Ascending aorta (tissue), 2 donors: ENCODE data around the gene TM2D1. TPM values are rescaled to one million over a fixed set of nuclear protein-coding genes. Genes with fewer than 3 reads are reported as not detected.

Experiments
- DNase-seq, 2 donors: peaks; one replicate each; pipeline ENCODE4 v3.0.0-alpha.2; 2019; ENCODE audit warnings: low spot score in 2 of 2
- H3K27ac ChIP-seq, 2 donors: fragments of 200-600 bp; sonication (generic); one replicate each; pipeline ENCODE4 v1.5.1; 2016 to 2017; ENCODE audit warnings: mild to moderate bottlenecking in 1 of 2
- H3K27me3 ChIP-seq: fragments of 200-600 bp; sonication (generic); one replicate; pipeline ENCODE4 v1.5.1; 2017
- H3K36me3 ChIP-seq, 2 donors: fragments of 200-600 bp; sonication (generic); one replicate each; pipeline ENCODE4 v1.5.1; 2016
- H3K4me1 ChIP-seq, 2 donors: fragments of 200-600 bp; sonication (generic); one replicate each; pipeline ENCODE4 v1.5.1; 2016 to 2017; ENCODE audit warnings: mild to moderate bottlenecking in 1 of 2
- H3K4me3 ChIP-seq, 2 donors: fragments of 200-600 bp; sonication (generic); one replicate each; pipeline ENCODE4 v1.5.1; 2016 to 2017; ENCODE audit warnings: mild to moderate bottlenecking in 1 of 2
- H3K9me3 ChIP-seq, 2 donors: fragments of 200-600 bp; sonication (generic); one replicate each; pipeline ENCODE4 v1.5.1; 2016
- intact Hi-C: fragments of 100-400 bp; cut with DNase I; formaldehyde crosslinking; loops from one replicate; pipeline ENCODE4 v1.15.1; 2023
- total RNA-seq: library from RNA; depleted of rRNA; stranded (reverse); fragments of >200 nt; gene quantifications from one replicate; pipeline ENCODE4 v1.1.0, GENCODE V29; 2016
- TF ChIP-seq, protein P1 (sequence below), 3 experiments: fragments of 200-600 bp in 2 of 3; fragments of 450-650 bp in 1 of 3; sonication (generic) in 2 of 3; IDR thresholded peaks; one replicate each; pipeline ENCODE4 v1.5.1; 2016 to 2019; ENCODE audit warnings: antibody characterized with exemption in 3 of 3, mild to moderate bottlenecking in 1 of 3, moderate library complexity in 1 of 3

TM2D1 gene
- total RNA-seq: 43.2 TPM

DNA sequence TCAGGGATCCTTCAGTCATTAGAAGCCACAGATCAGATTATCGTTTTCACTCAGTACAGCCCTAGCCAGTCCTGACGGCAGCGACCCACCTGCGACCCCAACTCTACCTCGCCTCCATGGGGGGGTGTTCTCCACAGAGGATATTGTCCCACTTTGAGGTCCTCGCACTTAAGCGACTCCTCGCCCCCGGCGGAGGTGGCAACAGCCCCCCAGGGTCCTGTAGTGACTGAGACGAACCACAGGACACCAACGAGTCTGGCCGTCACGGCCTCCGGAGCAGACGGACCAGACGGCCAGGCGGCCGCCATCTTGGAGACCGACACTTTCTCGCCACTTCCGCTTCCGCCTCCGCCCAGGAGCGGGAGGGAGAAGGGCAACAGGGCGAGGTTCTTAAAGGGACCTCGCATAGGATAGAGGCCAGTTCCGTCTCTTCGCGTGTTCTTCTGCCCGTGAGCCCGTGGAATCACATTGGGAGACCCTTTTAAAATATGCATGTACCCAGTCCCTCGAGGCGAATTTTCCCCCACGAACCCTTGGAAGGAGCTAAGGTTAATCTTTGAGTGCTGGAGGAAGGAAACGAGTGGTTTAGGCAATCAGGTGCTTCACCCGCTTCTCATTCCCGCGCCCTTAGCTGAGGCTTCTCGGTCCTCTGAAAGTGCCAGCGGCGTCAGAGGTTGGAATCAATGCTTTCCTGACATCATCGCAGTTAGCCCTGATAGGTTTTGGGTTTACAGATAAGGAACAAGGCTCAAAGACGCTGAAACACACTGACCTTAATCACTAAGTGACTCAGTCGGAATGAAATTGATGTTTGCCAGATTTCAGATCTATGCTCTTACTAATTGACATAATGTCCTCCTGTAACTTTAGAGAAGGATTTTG, at the start of gene TM2D1:
TSS of gene TM2D1 (minus strand) at position 329 of the 882 bp plus-strand sequence. CDS start at position 308, 21 bp downstream.
- TF ChIP-seq, protein P1, sequence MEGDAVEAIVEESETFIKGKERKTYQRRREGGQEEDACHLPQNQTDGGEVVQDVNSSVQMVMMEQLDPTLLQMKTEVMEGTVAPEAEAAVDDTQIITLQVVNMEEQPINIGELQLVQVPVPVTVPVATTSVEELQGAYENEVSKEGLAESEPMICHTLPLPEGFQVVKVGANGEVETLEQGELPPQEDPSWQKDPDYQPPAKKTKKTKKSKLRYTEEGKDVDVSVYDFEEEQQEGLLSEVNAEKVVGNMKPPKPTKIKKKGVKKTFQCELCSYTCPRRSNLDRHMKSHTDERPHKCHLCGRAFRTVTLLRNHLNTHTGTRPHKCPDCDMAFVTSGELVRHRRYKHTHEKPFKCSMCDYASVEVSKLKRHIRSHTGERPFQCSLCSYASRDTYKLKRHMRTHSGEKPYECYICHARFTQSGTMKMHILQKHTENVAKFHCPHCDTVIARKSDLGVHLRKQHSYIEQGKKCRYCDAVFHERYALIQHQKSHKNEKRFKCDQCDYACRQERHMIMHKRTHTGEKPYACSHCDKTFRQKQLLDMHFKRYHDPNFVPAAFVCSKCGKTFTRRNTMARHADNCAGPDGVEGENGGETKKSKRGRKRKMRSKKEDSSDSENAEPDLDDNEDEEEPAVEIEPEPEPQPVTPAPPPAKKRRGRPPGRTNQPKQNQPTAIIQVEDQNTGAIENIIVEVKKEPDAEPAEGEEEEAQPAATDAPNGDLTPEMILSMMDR (IDR thresholded peaks at IDR 0.05): peak in 1 of 3 experiments; percentile 4
- intact Hi-C loops: loop anchor here (1.0 to 10.0 kb wide), 4 partner anchors 17 to 670 kb away; partner anchors contain the start of gene PATJ
- Histone ChIP-seq H3K36me3 (peaks cover 3 to 7% of the 10 kb centered on the region in 2 donors), H3K27ac (peak within 1 kb of the TSS; percentile 89 to 96), H3K4me1 (peaks cover 6 to 12% of the 10 kb centered on the region in 2 donors), H3K9me3 (no peaks in the 10 kb centered on the region), H3K4me3 (peak within 1 kb of the TSS; percentile 79 to 81), H3K27me3 (no peaks in the 10 kb centered on the region)
- DNase-seq: peak; percentile 55 to 95

DNA sequence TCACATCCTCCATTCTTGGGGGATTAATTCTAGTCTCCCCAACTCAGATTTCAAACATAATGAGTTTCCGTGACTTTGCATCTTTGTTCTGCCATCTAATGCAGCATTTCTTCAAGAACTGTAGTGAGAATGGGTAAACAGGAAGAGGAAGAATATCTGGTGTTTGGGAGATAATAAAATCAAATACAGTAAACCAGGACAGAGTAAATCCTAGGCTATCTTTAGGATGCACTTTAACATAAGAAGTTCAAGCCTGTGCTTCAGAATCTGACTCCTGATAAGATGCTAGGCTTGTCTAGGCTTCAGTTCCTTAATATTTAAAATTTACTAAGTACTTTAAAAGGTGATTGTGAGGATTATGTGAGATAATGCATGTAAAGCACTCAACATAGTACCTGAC, 45.2 kb upstream of the TM2D1 start:
- Histone ChIP-seq H3K27me3 (no peaks in the 10 kb centered on the region), H3K4me3 (no peak overlapping the region), H3K9me3 (no peaks in the 10 kb centered on the region), H3K4me1 (no peaks in the 10 kb centered on the region), H3K36me3 (peaks cover 3 to 29% of the 10 kb centered on the region in 2 donors), H3K27ac (no peak overlapping the region)
- TF ChIP-seq, protein P1 (IDR thresholded peaks at IDR 0.05): no peak
- intact Hi-C loops: no loop called here
- DNase-seq: no peak

DNA sequence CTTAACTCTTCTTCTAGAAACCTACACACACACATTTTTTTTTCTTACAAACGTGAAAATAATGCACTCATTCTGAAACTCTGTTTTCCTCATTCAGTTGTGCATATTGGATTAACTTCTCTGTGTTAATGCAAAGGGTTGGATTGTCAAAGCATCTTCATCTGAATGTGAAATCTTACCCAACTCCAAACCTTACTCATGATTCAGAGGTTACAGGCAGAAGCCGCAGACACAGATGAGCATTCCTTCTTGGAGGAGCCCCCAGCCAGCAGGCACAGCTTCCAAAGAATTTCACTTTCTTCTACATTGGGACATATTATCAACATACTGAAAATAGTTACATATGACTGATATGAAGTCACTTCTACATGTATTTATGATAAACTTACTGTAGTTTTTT, 33.0 kb upstream of the TM2D1 start:
- DNase-seq: no peak

DNA sequence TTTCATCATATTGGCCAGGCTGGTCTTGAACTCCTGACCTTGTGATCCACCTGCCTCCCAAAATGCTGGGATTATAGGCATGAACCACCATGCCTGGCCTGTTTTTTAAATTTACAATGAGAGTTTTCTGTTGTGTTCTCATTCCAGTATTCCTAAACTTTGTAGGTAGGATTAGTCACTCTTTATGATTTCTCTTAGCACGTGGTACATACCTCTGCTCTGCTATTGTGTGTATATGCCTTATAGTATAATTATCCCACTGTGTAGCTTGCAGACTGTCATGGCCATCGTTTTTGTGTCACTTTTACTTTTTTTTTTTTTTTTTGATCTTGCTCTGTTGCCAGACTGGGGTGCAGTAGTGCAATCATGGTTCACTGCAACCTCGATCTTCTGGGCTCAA, 31.8 kb upstream of the TM2D1 start:
- H3K9me3 ChIP-seq: no peaks in the 10 kb centered on the region
- no peaks in the 10 kb centered on the region for H3K27me3 ChIP-seq
- TF ChIP-seq, protein P1 (IDR thresholded peaks at IDR 0.05): no peak
- no peak for DNase-seq
- no peak overlapping the region for H3K27ac ChIP-seq
- intact Hi-C loops: no loop called here
- H3K36me3 ChIP-seq: peaks cover 0 to 5% of the 10 kb centered on the region in 2 donors
- H3K4me3 ChIP-seq: no peak overlapping the region
- no peaks in the 10 kb centered on the region for H3K4me1 ChIP-seq

More for the DNA sequence above, 33.0 kb upstream of the TM2D1 start:
- Histone ChIP-seq H3K27me3 (no peaks in the 10 kb centered on the region), H3K4me1 (no peaks in the 10 kb centered on the region), H3K9me3 (no peaks in the 10 kb centered on the region), H3K36me3 (peaks cover 0 to 5% of the 10 kb centered on the region in 2 donors), H3K27ac (peak overlapping the region in 1 of 2 donors; percentile 15), H3K4me3 (no peak overlapping the region)
- intact Hi-C loops: no loop called here
- TF ChIP-seq, protein P1 (IDR thresholded peaks at IDR 0.05): no peak

DNA sequence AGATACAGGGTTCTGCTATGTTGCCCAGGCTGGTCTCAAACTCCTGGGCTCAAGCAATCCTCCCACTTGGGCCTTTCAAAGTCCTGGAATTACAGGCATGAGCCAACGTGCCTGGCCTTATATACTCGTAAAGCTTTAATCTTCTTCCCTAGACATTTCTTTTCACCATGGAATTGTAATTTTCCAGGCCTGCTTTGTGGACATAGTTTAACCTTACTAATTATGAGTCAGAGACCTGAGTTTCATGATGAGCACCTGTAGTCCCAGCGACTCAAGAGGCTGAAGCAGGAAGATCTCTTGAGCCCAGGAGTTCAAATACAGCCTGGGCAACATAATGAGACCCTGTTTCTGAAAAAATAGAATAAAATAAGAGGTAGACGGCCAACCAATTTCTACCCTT, 29.6 kb upstream of the TM2D1 start:
- H3K4me1 ChIP-seq: no peaks in the 10 kb centered on the region
- H3K36me3 ChIP-seq: peaks cover 0 to 5% of the 10 kb centered on the region in 2 donors
- H3K27ac ChIP-seq: no peak overlapping the region
- DNase-seq: no peak
- H3K4me3 ChIP-seq: no peak overlapping the region
- no peaks in the 10 kb centered on the region for H3K9me3 ChIP-seq
- intact Hi-C loops: no loop called here
- TF ChIP-seq, protein P1 (IDR thresholded peaks at IDR 0.05): no peak
- no peaks in the 10 kb centered on the region for H3K27me3 ChIP-seq
